Progenitor cell of endocrine pancreas (in vitro differentiated cells): ENCODE results near the gene ADAMTSL1. TPM values are rescaled to one million over a fixed set of nuclear protein-coding genes. Genes with fewer than 3 reads are reported as not detected.

Experiments
- DNase-seq: peaks from one replicate; pipeline ENCODE4 v3.0.0; 2021; ENCODE audit warnings: low spot score; ENCODE audit not compliant: unreplicated experiment
- H3K27ac Mint-ChIP-seq: 2 replicates; pipeline ENCODE4 v1.8.0; 2021; ENCODE audit warnings: mild to moderate bottlenecking, moderate library complexity, mixed read lengths
- H3K27me3 Mint-ChIP-seq: 2 replicates; pipeline ENCODE4 v1.8.0; 2021; ENCODE audit warnings: mixed read lengths
- H3K36me3 Mint-ChIP-seq: 2 replicates; pipeline ENCODE4 v1.8.0; 2022; ENCODE audit warnings: mixed read lengths; ENCODE audit not compliant: insufficient read depth
- H3K4me1 Mint-ChIP-seq: 2 replicates; pipeline ENCODE4 v1.8.0; 2021; ENCODE audit warnings: low read depth, mixed read lengths
- H3K4me3 Mint-ChIP-seq: 2 replicates; pipeline ENCODE4 v1.8.0; 2021; ENCODE audit warnings: low read depth, mild to moderate bottlenecking, moderate library complexity, mixed read lengths
- H3K9me3 Mint-ChIP-seq: 2 replicates; pipeline ENCODE4 v1.8.0; 2021; ENCODE audit warnings: low read depth, mixed read lengths
- CTCF ChIP-seq: fragments of 200-600 bp; sonication (generic); IDR thresholded peaks from one replicate; pipeline ENCODE4 v1.5.0; 2021; ENCODE audit warnings: antibody characterized with exemption, mild to moderate bottlenecking; ENCODE audit not compliant: unreplicated experiment
- total RNA-seq: library from RNA; stranded (reverse); gene quantifications from 2 replicates; pipeline ENCODE4 v1.2.1, GENCODE V29; 2021

Gene ADAMTSL1
- total RNA-seq, 1 donor from 2014 or later, result 2.1 TPM

- Mint-ChIP-seq H3K27ac (no peak overlapping the region), H3K4me3 (no peak overlapping the region), H3K4me1 (peaks cover 14% of the 10 kb centered on the region), H3K36me3 (no peaks in the 10 kb centered on the region), H3K27me3 (no peaks in the 10 kb centered on the region), H3K9me3 (peaks cover 3% of the 10 kb centered on the region)
- DNase-seq, result no peak
- no peak for TF ChIP-seq CTCF
These were observed 304.9 kb downstream of the ADAMTSL1 start for GRCh38 chr9:18778846-18779245.

GRCh38 chr9:18783909-18784308, 310.0 kb downstream of the ADAMTSL1 start:
- no peak for TF ChIP-seq CTCF
- DNase-seq, result no peak
- H3K4me1 Mint-ChIP-seq, result peaks cover 1% of the 10 kb centered on the region
- no peak overlapping the region for H3K27ac Mint-ChIP-seq
- no peaks in the 10 kb centered on the region for H3K9me3 Mint-ChIP-seq
- no peaks in the 10 kb centered on the region for H3K36me3 Mint-ChIP-seq
- H3K27me3 Mint-ChIP-seq, result no peaks in the 10 kb centered on the region
- no peak overlapping the region for H3K4me3 Mint-ChIP-seq

DNA sequence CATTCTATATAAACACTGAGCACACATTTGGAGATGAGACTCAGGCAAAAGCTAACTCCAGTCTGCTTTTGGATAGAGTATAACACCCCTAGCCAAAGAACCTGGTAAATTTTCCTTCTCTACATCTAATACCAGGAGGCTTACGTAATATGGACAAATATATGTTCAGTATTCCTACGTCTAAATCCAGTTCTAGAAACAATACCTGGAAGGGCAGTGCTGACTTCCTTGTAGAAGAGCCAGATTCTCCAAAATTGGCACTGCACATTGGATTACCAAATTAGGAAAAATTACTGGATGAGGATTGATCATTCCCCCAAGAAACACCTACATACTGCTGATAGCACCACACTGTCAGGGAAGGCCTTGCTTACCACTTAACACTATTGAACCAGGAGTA, 311.7 kb downstream of the ADAMTSL1 start:
- Mint-ChIP-seq H3K4me3 (no peak overlapping the region), H3K36me3 (no peaks in the 10 kb centered on the region), H3K27me3 (no peaks in the 10 kb centered on the region), H3K27ac (no peak overlapping the region), H3K9me3 (no peaks in the 10 kb centered on the region), H3K4me1 (peaks cover 1% of the 10 kb centered on the region)
- DNase-seq, result no peak
- TF ChIP-seq CTCF, result no peak

- H3K27ac Mint-ChIP-seq, result no peak overlapping the region
- H3K27me3 Mint-ChIP-seq, result no peaks in the 10 kb centered on the region
- no peak for DNase-seq
- H3K4me3 Mint-ChIP-seq, result no peak overlapping the region
- H3K36me3 Mint-ChIP-seq, result no peaks in the 10 kb centered on the region
- H3K4me1 Mint-ChIP-seq, result peaks cover 1% of the 10 kb centered on the region
- TF ChIP-seq CTCF, result no peak
- H3K9me3 Mint-ChIP-seq, result no peaks in the 10 kb centered on the region
These were observed 312.2 kb downstream of the ADAMTSL1 start for GRCh38 chr9:18786196-18786595.

DNA sequence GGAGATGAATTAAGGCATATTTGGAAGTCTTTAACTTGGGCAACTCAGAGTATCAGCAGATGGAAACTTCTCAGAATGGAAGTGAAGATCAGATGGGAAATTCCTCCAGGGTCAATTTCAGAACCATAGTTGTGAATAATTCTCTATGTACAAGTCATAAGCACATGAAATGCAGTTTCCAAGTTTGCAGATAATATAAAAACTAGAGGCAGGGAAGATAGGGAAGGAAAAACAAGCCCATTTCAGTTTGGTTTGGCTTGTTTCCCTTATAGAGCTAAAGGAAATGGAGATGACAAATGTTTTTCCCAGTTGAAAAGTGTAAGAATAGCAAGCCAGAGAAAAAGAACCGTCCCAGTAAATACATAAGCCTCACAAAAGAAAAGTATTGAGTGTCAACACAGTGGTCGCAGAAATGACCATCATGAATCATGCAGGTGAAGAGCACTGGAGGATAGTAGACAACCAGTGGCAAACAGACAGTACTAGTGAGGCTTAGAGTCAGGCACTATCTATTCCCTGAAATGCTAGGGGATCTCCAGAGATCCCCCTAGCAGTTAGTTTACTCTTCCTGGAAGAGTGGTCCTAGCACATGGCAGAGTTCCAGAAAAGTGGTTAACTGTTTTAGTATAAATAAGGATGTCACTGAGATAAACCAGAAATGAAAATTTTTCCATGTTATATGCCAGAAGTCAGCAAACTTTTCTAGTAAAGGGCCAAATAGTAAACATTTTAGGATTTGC, 313.1 kb downstream of the ADAMTSL1 start:
- no peak for TF ChIP-seq CTCF
- DNase-seq, result no peak
- Mint-ChIP-seq H3K4me1 (peaks cover 1% of the 10 kb centered on the region), H3K27ac (no peak overlapping the region), H3K36me3 (no peaks in the 10 kb centered on the region), H3K9me3 (no peaks in the 10 kb centered on the region), H3K27me3 (no peaks in the 10 kb centered on the region), H3K4me3 (no peak overlapping the region)
